Heart left ventricle (tissue), 16 donors: ENCODE data around the gene ASMT. TPM values are rescaled to one million over a fixed set of nuclear protein-coding genes. Genes with fewer than 3 reads are reported as not detected.
A peak's percentile ranks its signal among the peaks of the same experiment; 100 is the strongest.

Source experiments
- ATAC-seq, 4 donors: fragments of 200-7000 bp; cut with Tn5 transposase; one replicate each; pipeline ENCODE4 v1.9.1; 2020 to 2022; ENCODE audit warnings: moderate library complexity in 4 of 4, mild to moderate bottlenecking in 3 of 4, moderate number of reproducible peaks in 1 of 4
- DNase-seq, 5 donors: peaks; one replicate each; pipeline ENCODE4 v3.0.0-alpha.2; 2020
- H3K27ac ChIP-seq, 12 donors: fragments of 200-600 bp; sonication (generic) in 4 of 12; one replicate each; pipeline versions ENCODE4 v1.5.0 to v1.8.0; 2016 to 2022; ENCODE audit warnings: mild to moderate bottlenecking in 2 of 12
- H3K27me3 ChIP-seq, 9 donors: fragments of 200-600 bp; sonication (generic) in 2 of 9; one replicate each; pipeline versions ENCODE4 v1.5.1 to v1.8.0; 2016 to 2022; ENCODE audit warnings: mild to moderate bottlenecking in 3 of 9
- H3K36me3 ChIP-seq, 9 donors: fragments of 200-600 bp; sonication (generic) in 2 of 9; one replicate each; pipeline versions ENCODE4 v1.5.0 to v1.8.0; 2018 to 2022; ENCODE audit warnings: mild to moderate bottlenecking in 2 of 9
- H3K4me1 ChIP-seq, 12 donors: fragments of 200-600 bp; sonication (generic) in 4 of 12; one replicate each; pipeline versions ENCODE4 v1.5.0 to v1.8.0; 2016 to 2022; ENCODE audit warnings: mild to moderate bottlenecking in 3 of 12
- H3K4me3 ChIP-seq, 12 donors: fragments of 200-600 bp; sonication (generic) in 4 of 12; one replicate each; pipeline versions ENCODE4 v1.5.0 to v1.8.0; 2017 to 2022; ENCODE audit warnings: mild to moderate bottlenecking in 9 of 12, moderate library complexity in 4 of 12
- H3K9me3 ChIP-seq, 12 donors: fragments of 200-600 bp; sonication (generic) in 4 of 12; one replicate each; pipeline versions ENCODE4 v1.5.0 to v1.8.0; 2016 to 2022; ENCODE audit warnings: mild to moderate bottlenecking in 1 of 12
- CTCF ChIP-seq, 12 donors: fragments of 200-600 bp; sonication (generic) in 4 of 12; IDR thresholded peaks; one replicate each; pipeline versions ENCODE4 v1.5.0 to v1.8.0; 2018 to 2022; ENCODE audit warnings: antibody characterized with exemption in 12 of 12, mild to moderate bottlenecking in 5 of 12
- POLR2A ChIP-seq, 2 donors: fragments of 450-650 bp; IDR thresholded peaks; one replicate each; pipeline ENCODE4 v1.6.1; 2017; ENCODE audit warnings: antibody characterized with exemption in 2 of 2, mild to moderate bottlenecking in 2 of 2, moderate library complexity in 2 of 2
- WGBS, 4 donors: extraction: QIAGEN DNeasy Blood & Tissue Kit in 2 of 4; methylation state at CpG; one replicate each; pipeline versions ENCODE4 v1.1.5 to v1.1.7; 2013 to 2018; 5-methylcytosine and 5-hydroxymethylcytosine counted together
- intact Hi-C, 10 donors: fragments of 100-400 bp; cut with DNase I; formaldehyde crosslinking; loops; one replicate each; pipeline versions ENCODE4 v1.11.1 to v1.14.2; 2022
- polyA plus RNA-seq, 2 donors: library from polyadenylated mRNA; stranded (reverse); fragments of 200-250 nt; gene quantifications; one replicate each; pipeline ENCODE4 v1.2.3, GENCODE V29; 2013
- total RNA-seq, 9 donors: library from RNA; depleted of rRNA in 2 of 9; stranded (reverse); fragments of >200 nt in 2 of 9; fragmentation: NEBNext Ultra II Directional in 3 of 9; extraction: Animal tissue kit (Norgen Biotek cat#: 25700) in 3 of 9; gene quantifications; one replicate each; pipeline versions ENCODE4 v1.1.0 to v1.2.4, GENCODE V29; 2016 to 2023
- donor health status: ischemic (EF 13 %, LVEDD 7.1; RV severe dilation, severe dysfunction).
- donor health status: healthy with polysubstance abuse.
- donor health status: DM: no; HTN: yes; CAD: no.
- donor health status: DM: no; HTN: no; CAD: no.
- donor health status: ischemic (EF 25% LVEDD 6.9; RV normal size, moderate dysfunction).
- donor health status: ischemic (EF 25% LVEDD 5.7; RV mildly dilated, moderate dysfunction).
- donor health status: healthy.
- donor health status: DM: yes; HTN: yes; CAD: no.
- donor health status: ischemic (EF 35%, LVEDD 5.7; RV mildly dilated, moderate dysfunction).
- donor health status: nonischemic (EF 11% LVEDD 7.7; RV severe dilation, severe dysfunction).
- donor health status: DM: yes; HTN: yes; CAD: no.
- donor health status: PGD.
- donor health status: ischemic (EF 29% LVEDD 5.4; RV normal size, mild dysfunction).
- donor health status: nonischemic (EF 23%, LVEDD 6.1; RV moderate dilation, normal function).

The ASMT gene
- total and polyA plus RNA-seq, 11 donors: 0.11 TPM; not detected in 10

GRCh38 chrX:1600406-1601050 lies 14.3 kb upstream of the ASMT start:
- Histone ChIP-seq H3K36me3 (peaks cover 16 to 88% (median 79%) of the 10 kb centered on the region in 9 donors), H3K27ac (no peak overlapping the region), H3K4me3 (no peak overlapping the region), H3K27me3 (no peaks in the 10 kb centered on the region), H3K9me3 (peaks cover 0 to 6% (median 0%) of the 10 kb centered on the region in 12 donors), H3K4me1 (no peaks in the 10 kb centered on the region)
- intact Hi-C loops: no loop called here
- DNase-seq: no peak
- 94 to 97% (median 97%) methylated on average over 50 to 52 of the region's 52 CpGs for WGBS, 4 donors
- peak in 1 of 4 donors; percentile 13 for ATAC-seq
- TF ChIP-seq CTCF (IDR thresholded peaks at IDR 0.05): no peak
- TF ChIP-seq POLR2A (IDR thresholded peaks at IDR 0.05): no peak

- Histone ChIP-seq H3K27me3 (no peaks in the 10 kb centered on the region), H3K9me3 (peaks cover 0 to 6% (median 0%) of the 10 kb centered on the region in 12 donors), H3K4me1 (no peaks in the 10 kb centered on the region), H3K36me3 (peaks cover 16 to 81% (median 72%) of the 10 kb centered on the region in 9 donors), H3K27ac (no peak overlapping the region), H3K4me3 (no peak overlapping the region)
- no peak for DNase-seq
- TF ChIP-seq POLR2A (IDR thresholded peaks at IDR 0.05) (no peak), CTCF (IDR thresholded peaks at IDR 0.05) (no peak)
- intact Hi-C loops: no loop called here
- no peak for ATAC-seq
- 96 to 98% (median 97%) methylated on average over 44 to 58 of the region's 58 CpGs for WGBS, 4 donors
Measured at GRCh38 chrX:1601051-1601767, 13.7 kb upstream of the ASMT start.

GRCh38 chrX:1601768-1602085 lies 13.1 kb upstream of the ASMT start:
- Histone ChIP-seq H3K9me3 (peaks cover 0 to 6% (median 0%) of the 10 kb centered on the region in 12 donors), H3K4me3 (no peak overlapping the region), H3K36me3 (peaks cover 16 to 78% (median 70%) of the 10 kb centered on the region in 9 donors), H3K27me3 (no peaks in the 10 kb centered on the region), H3K27ac (no peak overlapping the region), H3K4me1 (no peaks in the 10 kb centered on the region)
- no peak for ATAC-seq
- TF ChIP-seq CTCF (IDR thresholded peaks at IDR 0.05): no peak
- TF ChIP-seq POLR2A (IDR thresholded peaks at IDR 0.05): no peak
- DNase-seq: no peak
- WGBS, 4 donors: 91 to 95% (median 93%) methylated on average over 14 to 15 of the region's 15 CpGs
- intact Hi-C loops: no loop called here

- Histone ChIP-seq H3K4me3 (no peak overlapping the region), H3K27ac (no peak overlapping the region), H3K27me3 (no peaks in the 10 kb centered on the region), H3K36me3 (peaks cover 16 to 73% (median 64%) of the 10 kb centered on the region in 9 donors), H3K9me3 (peaks cover 0 to 6% (median 0%) of the 10 kb centered on the region in 12 donors), H3K4me1 (no peaks in the 10 kb centered on the region)
- no peak for DNase-seq
- intact Hi-C loops: no loop called here
- 93 to 98% (median 98%) methylated on average over 12 of the region's 12 CpGs for WGBS, 4 donors
- no peak for TF ChIP-seq POLR2A (IDR thresholded peaks at IDR 0.05)
- TF ChIP-seq CTCF (IDR thresholded peaks at IDR 0.05): no peak
- ATAC-seq: no peak
Measured at GRCh38 chrX:1602299-1602698, 12.6 kb upstream of the ASMT start.
